ENCODE measurements around the gene ZNF609.

GRCh38 chr15:64548235-64548634, 87.9 kb downstream of the ZNF609 start:
- TF ChIP-seq TAF1 (IDR thresholded peaks at IDR 0.05; ENCODE audit: low read depth, low read length) = no peak
- TF ChIP-seq SPI1 (IDR thresholded peaks at IDR 0.05; ENCODE audit: low read depth, low read length) = no peak
- no peak for TF ChIP-seq POLR2AphosphoS5 (IDR thresholded peaks at IDR 0.05; ENCODE audit: low read depth, low read length)
